ENCODE data around the gene LDLR.

- no peak for TF ChIP-seq POLR2AphosphoS5 (IDR thresholded peaks at IDR 0.05; ENCODE audit: low read depth, low read length)
- no peak for TF ChIP-seq TAF1 (IDR thresholded peaks at IDR 0.05; ENCODE audit: borderline replicate concordance, low read depth, low read length)
- no peak for TF ChIP-seq POLR2A (IDR thresholded peaks at IDR 0.05; ENCODE audit: low read depth, low read length)
Observed at GRCh38 chr19:11066326-11066725, 22.9 kb upstream of the LDLR start.
